Measurements from ENCODE around the gene BAZ1A. TPM values are rescaled to one million over a fixed set of nuclear protein-coding genes. Genes with fewer than 3 reads are reported as not detected.
A peak's percentile ranks its signal among the peaks of the same experiment; 100 is the strongest.

BAZ1A gene
- total and polyA plus RNA-seq, 10 of the 15 experiments (the other 5 are each of a cell fraction or from before 2014, with no cell fraction given): 34.3 to 96.5 (median 50.7) TPM

DNA sequence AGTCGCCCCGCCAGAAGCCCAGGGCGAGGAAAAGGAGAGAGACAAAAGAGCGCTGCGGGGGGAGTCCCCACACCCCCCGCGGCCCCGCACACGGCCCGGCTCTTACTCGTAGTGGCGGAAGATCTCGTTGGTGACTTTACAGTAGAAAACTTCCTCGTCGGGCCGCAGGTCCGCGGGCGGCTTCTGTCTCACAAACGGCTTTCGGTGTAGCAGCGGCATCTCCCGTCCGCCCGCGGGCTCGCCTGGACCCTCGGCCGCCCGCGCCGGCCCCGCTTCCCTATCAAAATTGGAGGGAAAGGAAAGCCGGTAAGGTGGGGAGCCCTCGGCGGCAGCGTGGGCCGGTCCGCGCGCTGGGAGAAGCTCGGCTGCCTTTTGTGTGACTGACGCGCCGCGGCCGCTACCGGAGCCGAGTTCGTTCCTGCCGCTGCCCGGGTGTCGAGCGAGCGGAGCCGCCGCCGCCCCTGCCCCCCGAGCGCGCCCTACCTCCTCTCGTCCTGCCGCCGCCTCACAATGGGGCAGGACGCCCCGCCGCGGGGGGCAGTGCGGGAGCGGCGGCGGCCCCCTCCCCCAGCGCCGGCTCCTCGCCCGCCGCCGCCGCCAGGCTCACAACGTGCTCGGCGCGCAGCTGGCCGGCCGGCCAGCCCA, 652 bp downstream of the BAZ1A start (continued):
- no peak for TF ChIP-seq POLR2AphosphoS5 (IDR thresholded peaks at IDR 0.05; ENCODE audit: low read length)
- no peak for TF ChIP-seq NR2C1 (IDR thresholded peaks at IDR 0.05)
- no peak; the same call in 1 of the 2 replicates for TF ChIP-seq BACH1 (IDR thresholded peaks at IDR 0.05; ENCODE audit: borderline replicate concordance)
- no peak for TF ChIP-seq KDM1A (IDR thresholded peaks at IDR 0.05; ENCODE audit: borderline replicate concordance)
- no peak for TF ChIP-seq ATF7 (IDR thresholded peaks at IDR 0.05; ENCODE audit: low read depth)
- no peak for TF ChIP-seq BCL11A (IDR thresholded peaks at IDR 0.05; ENCODE audit: low read depth, low read length)
- no peak for TF ChIP-seq TCF3 (IDR thresholded peaks at IDR 0.05; ENCODE audit: borderline replicate concordance, insufficient read depth, low read depth, low read length)
- TF ChIP-seq, protein P1, sequence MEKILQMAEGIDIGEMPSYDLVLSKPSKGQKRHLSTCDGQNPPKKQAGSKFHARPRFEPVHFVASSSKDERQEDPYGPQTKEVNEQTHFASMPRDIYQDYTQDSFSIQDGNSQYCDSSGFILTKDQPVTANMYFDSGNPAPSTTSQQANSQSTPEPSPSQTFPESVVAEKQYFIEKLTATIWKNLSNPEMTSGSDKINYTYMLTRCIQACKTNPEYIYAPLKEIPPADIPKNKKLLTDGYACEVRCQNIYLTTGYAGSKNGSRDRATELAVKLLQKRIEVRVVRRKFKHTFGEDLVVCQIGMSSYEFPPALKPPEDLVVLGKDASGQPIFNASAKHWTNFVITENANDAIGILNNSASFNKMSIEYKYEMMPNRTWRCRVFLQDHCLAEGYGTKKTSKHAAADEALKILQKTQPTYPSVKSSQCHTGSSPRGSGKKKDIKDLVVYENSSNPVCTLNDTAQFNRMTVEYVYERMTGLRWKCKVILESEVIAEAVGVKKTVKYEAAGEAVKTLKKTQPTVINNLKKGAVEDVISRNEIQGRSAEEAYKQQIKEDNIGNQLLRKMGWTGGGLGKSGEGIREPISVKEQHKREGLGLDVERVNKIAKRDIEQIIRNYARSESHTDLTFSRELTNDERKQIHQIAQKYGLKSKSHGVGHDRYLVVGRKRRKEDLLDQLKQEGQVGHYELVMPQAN (conservative IDR thresholded peaks at IDR 0.05): peak; percentile 64; the same call in 1 of the 2 replicates
- peak; percentile 88 for TF ChIP-seq LARP7 (IDR thresholded peaks at IDR 0.05)
- no peak for TF ChIP-seq TCF7 (IDR thresholded peaks at IDR 0.05; ENCODE audit: borderline replicate concordance)
- no peak for TF ChIP-seq EP300 (IDR thresholded peaks at IDR 0.05; ENCODE audit: borderline replicate concordance in 1 of 2, control insufficient read depth in 1 of 2, low read depth in 2 of 2, low read length in 2 of 2)
- no peak for TF ChIP-seq FOXM1 (IDR thresholded peaks at IDR 0.05; ENCODE audit: low read depth, low read length)
- TF ChIP-seq RELA (IDR thresholded peaks at IDR 0.05; ENCODE audit: borderline replicate concordance, partially characterized antibody): no peak
- peak; percentile 25; the same call in 1 of the 2 replicates for TF ChIP-seq CBFB (IDR thresholded peaks at IDR 0.05; ENCODE audit: low read depth)
- TF ChIP-seq NR2F1 (conservative IDR thresholded peaks at IDR 0.05): peak; percentile 52
- TF ChIP-seq RAD51 (IDR thresholded peaks at IDR 0.05): no peak
- TF ChIP-seq KAT2A (conservative IDR thresholded peaks at IDR 0.05; ENCODE audit: control insufficient read depth, low read depth, low read length): no peak
- TF ChIP-seq, protein P2, sequence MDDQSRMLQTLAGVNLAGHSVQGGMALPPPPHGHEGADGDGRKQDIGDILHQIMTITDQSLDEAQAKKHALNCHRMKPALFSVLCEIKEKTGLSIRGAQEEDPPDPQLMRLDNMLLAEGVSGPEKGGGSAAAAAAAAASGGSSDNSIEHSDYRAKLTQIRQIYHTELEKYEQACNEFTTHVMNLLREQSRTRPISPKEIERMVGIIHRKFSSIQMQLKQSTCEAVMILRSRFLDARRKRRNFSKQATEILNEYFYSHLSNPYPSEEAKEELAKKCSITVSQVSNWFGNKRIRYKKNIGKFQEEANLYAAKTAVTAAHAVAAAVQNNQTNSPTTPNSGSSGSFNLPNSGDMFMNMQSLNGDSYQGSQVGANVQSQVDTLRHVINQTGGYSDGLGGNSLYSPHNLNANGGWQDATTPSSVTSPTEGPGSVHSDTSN (IDR thresholded peaks at IDR 0.05; ENCODE audit: insufficient replicate concordance, low read depth, low read length): peak; percentile 6
- TF ChIP-seq SRF (IDR thresholded peaks at IDR 0.05; ENCODE audit: low read depth in 2 of 2, low read length in 2 of 2): no peak
- TF ChIP-seq CREM (IDR thresholded peaks at IDR 0.05; ENCODE audit: low read depth): no peak
- no peak for TF ChIP-seq JUND (IDR thresholded peaks at IDR 0.05; ENCODE audit: low read depth, low read length)
- no peak for TF ChIP-seq IKZF1 (conservative IDR thresholded peaks at IDR 0.05)
- no peak; a peak in 1 of 4 replicates for TF ChIP-seq IKZF2 (IDR thresholded peaks at IDR 0.05)
- TF ChIP-seq, protein P3, sequence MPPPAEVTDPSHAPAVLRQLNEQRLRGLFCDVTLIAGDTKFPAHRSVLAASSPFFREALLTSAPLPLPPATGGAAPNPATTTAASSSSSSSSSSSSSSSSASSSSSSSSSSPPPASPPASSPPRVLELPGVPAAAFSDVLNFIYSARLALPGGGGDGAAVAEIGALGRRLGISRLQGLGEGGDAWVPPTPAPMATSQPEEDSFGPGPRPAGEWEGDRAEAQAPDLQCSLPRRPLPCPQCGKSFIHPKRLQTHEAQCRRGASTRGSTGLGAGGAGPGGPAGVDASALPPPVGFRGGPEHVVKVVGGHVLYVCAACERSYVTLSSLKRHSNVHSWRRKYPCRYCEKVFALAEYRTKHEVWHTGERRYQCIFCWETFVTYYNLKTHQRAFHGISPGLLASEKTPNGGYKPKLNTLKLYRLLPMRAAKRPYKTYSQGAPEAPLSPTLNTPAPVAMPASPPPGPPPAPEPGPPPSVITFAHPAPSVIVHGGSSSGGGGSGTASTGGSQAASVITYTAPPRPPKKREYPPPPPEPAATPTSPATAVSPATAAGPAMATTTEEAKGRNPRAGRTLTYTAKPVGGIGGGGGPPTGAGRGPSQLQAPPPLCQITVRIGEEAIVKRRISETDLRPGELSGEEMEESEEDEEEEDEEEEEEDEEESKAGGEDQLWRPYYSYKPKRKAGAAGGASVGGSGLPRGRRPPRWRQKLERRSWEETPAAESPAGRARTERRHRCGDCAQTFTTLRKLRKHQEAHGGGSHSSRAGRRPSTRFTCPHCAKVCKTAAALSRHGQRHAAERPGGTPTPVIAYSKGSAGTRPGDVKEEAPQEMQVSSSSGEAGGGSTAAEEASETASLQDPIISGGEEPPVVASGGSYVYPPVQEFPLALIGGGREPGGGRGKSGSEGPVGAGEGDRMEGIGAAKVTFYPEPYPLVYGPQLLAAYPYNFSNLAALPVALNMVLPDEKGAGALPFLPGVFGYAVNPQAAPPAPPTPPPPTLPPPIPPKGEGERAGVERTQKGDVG (CRISPR knock-in tag; IDR thresholded peaks at IDR 0.05): no peak
- no peak for TF ChIP-seq SP1 (IDR thresholded peaks at IDR 0.05; ENCODE audit: low read depth, low read length)
- TF ChIP-seq SMAD5 (IDR thresholded peaks at IDR 0.05; ENCODE audit: low read depth): no peak

All from GM12878 (cell line).